ENCODE results near the gene HRH2. TPM values are rescaled to one million over a fixed set of nuclear protein-coding genes. Genes with fewer than 3 reads are reported as not detected.

HRH2 gene
- total and polyA plus RNA-seq, 2 experiments from 2014 or later = not detected

GRCh38 chr5:175627739-175628138 is 30.1 kb upstream of the HRH2 start:
- WGBS, 2 experiments (ENCODE audit: low coverage in 1 of 2, low lambda C conversion rate in 2 of 2, missing lambda C conversion rate in 2 of 2) = 30% methylated on average over 4 of the region's 4 CpGs
- in situ Hi-C loops (cut with MboI) = no loop called here
- H3K9me2 ChIP-seq (ENCODE audit: insufficient read depth) = no peaks in the 10 kb centered on the region
- no peak for DNase-seq
- H4K20me1 ChIP-seq (ENCODE audit: insufficient read depth) = no peaks in the 10 kb centered on the region
- no peaks in the 10 kb centered on the region for H3K36me3 ChIP-seq (ENCODE audit: low read depth)
- no peak overlapping the region for H3K27ac ChIP-seq
- no peaks in the 10 kb centered on the region for H3F3A ChIP-seq (ENCODE audit: insufficient read depth)
- no peaks in the 10 kb centered on the region for H3K4me1 ChIP-seq (ENCODE audit: insufficient read depth)
- no peak overlapping the region for H3K4me2 ChIP-seq (ENCODE audit: unreplicated experiment)
- H3K9ac ChIP-seq = no peak overlapping the region
- no peak overlapping the region for H3K4me3 ChIP-seq
- H3K79me2 ChIP-seq (ENCODE audit: insufficient read depth) = no peaks in the 10 kb centered on the region
- no peaks in the 10 kb centered on the region for H3K9me3 ChIP-seq (ENCODE audit: low read depth)
- TF ChIP-seq EZH2 (IDR thresholded peaks at IDR 0.05; ENCODE audit: insufficient read depth, poor library complexity, severe bottlenecking) (no peak), EZH2phosphoT487 (IDR thresholded peaks at IDR 0.05; ENCODE audit: insufficient read depth, low read depth) (no peak)
- no peak overlapping the region for H2AFZ ChIP-seq
- H3K27me3 ChIP-seq (replicated peaks; ENCODE audit: insufficient read depth) = no peaks in the 10 kb centered on the region

- Histone ChIP-seq H3K27me3 (replicated peaks; ENCODE audit: insufficient read depth) (no peaks in the 10 kb centered on the region), H3K36me3 (ENCODE audit: low read depth) (no peaks in the 10 kb centered on the region), H3K4me1 (ENCODE audit: insufficient read depth) (no peaks in the 10 kb centered on the region), H3K79me2 (ENCODE audit: insufficient read depth) (no peaks in the 10 kb centered on the region), H3K9me3 (ENCODE audit: low read depth) (no peaks in the 10 kb centered on the region), H3K9me2 (ENCODE audit: insufficient read depth) (no peaks in the 10 kb centered on the region), H3K4me3 (no peak overlapping the region), H2AFZ (no peak overlapping the region), H3K27ac (no peak overlapping the region), H3K9ac (no peak overlapping the region), H3K4me2 (ENCODE audit: unreplicated experiment) (no peak overlapping the region), H3F3A (ENCODE audit: insufficient read depth) (no peaks in the 10 kb centered on the region), H4K20me1 (ENCODE audit: insufficient read depth) (no peaks in the 10 kb centered on the region)
- in situ Hi-C loops (cut with MboI) = no loop called here
- DNase-seq = no peak
- TF ChIP-seq EZH2phosphoT487 (IDR thresholded peaks at IDR 0.05; ENCODE audit: insufficient read depth, low read depth) (no peak), EZH2 (IDR thresholded peaks at IDR 0.05; ENCODE audit: insufficient read depth, poor library complexity, severe bottlenecking) (no peak)
- 37 to 41% methylated on average over 8 of the region's 8 CpGs for WGBS, 2 experiments (ENCODE audit: low coverage in 1 of 2, low lambda C conversion rate in 2 of 2, missing lambda C conversion rate in 2 of 2)
Measured at GRCh38 chr5:175628668-175629067, 29.2 kb upstream of the HRH2 start.

DNA sequence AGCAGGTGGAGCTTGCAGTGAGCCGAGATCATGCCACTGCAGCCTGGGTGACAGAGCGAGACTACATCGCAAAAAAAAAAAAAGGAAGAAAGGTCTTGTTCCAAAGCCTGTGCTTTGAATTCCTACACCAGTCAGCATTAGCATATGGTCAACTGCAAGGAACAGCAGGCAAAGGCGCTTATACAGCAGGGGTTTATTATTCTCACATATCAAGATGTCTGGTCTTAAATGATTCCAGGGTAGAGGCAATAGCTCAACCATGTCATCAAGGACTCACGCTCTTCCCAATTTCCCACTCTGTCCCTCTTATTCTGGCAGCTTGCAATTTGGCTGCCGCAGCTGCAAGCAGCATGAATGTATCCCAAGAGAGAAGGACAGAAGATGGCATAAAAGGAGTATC is 28.6 kb upstream of the HRH2 start:
- no peaks in the 10 kb centered on the region for H4K20me1 ChIP-seq (ENCODE audit: insufficient read depth)
- H2AFZ ChIP-seq = no peak overlapping the region
- H3K27ac ChIP-seq = no peak overlapping the region
- no peaks in the 10 kb centered on the region for H3K9me3 ChIP-seq (ENCODE audit: low read depth)
- no peaks in the 10 kb centered on the region for H3K9me2 ChIP-seq (ENCODE audit: insufficient read depth)
- DNase-seq = no peak
- TF ChIP-seq EZH2 (IDR thresholded peaks at IDR 0.05; ENCODE audit: insufficient read depth, poor library complexity, severe bottlenecking) = no peak
- TF ChIP-seq EZH2phosphoT487 (IDR thresholded peaks at IDR 0.05; ENCODE audit: insufficient read depth, low read depth) = no peak
- H3K27me3 ChIP-seq (replicated peaks; ENCODE audit: insufficient read depth) = no peaks in the 10 kb centered on the region
- H3K4me3 ChIP-seq = no peak overlapping the region
- in situ Hi-C loops (cut with MboI) = no loop called here
- no peaks in the 10 kb centered on the region for H3F3A ChIP-seq (ENCODE audit: insufficient read depth)
- H3K9ac ChIP-seq = no peak overlapping the region
- no peaks in the 10 kb centered on the region for H3K4me1 ChIP-seq (ENCODE audit: insufficient read depth)
- H3K36me3 ChIP-seq (ENCODE audit: low read depth) = no peaks in the 10 kb centered on the region
- H3K79me2 ChIP-seq (ENCODE audit: insufficient read depth) = no peaks in the 10 kb centered on the region
- 7 to 9% methylated on average over 6 of the region's 6 CpGs for WGBS, 2 experiments (ENCODE audit: low coverage in 1 of 2, low lambda C conversion rate in 2 of 2, missing lambda C conversion rate in 2 of 2)
- no peak overlapping the region for H3K4me2 ChIP-seq (ENCODE audit: unreplicated experiment)

GRCh38 chr5:175629793-175630192 is 28.1 kb upstream of the HRH2 start:
- Histone ChIP-seq H3K9me2 (ENCODE audit: insufficient read depth) (no peaks in the 10 kb centered on the region), H3K27me3 (replicated peaks; ENCODE audit: insufficient read depth) (no peaks in the 10 kb centered on the region), H3K4me2 (ENCODE audit: unreplicated experiment) (no peak overlapping the region), H3K27ac (no peak overlapping the region), H3K79me2 (ENCODE audit: insufficient read depth) (no peaks in the 10 kb centered on the region), H3K9me3 (ENCODE audit: low read depth) (no peaks in the 10 kb centered on the region), H3K9ac (no peak overlapping the region), H2AFZ (no peak overlapping the region), H3K4me3 (no peak overlapping the region), H4K20me1 (ENCODE audit: insufficient read depth) (no peaks in the 10 kb centered on the region), H3F3A (ENCODE audit: insufficient read depth) (no peaks in the 10 kb centered on the region), H3K4me1 (ENCODE audit: insufficient read depth) (no peaks in the 10 kb centered on the region), H3K36me3 (ENCODE audit: low read depth) (no peaks in the 10 kb centered on the region)
- DNase-seq = no peak
- TF ChIP-seq EZH2phosphoT487 (IDR thresholded peaks at IDR 0.05; ENCODE audit: insufficient read depth, low read depth) (no peak), EZH2 (IDR thresholded peaks at IDR 0.05; ENCODE audit: insufficient read depth, poor library complexity, severe bottlenecking) (no peak)
- 5 to 11% methylated on average over 1 of the region's 1 CpG for WGBS, 2 experiments (ENCODE audit: low coverage in 1 of 2, low lambda C conversion rate in 2 of 2, missing lambda C conversion rate in 2 of 2)
- in situ Hi-C loops (cut with MboI) = no loop called here
